GM21381 (cell line): ENCODE measurements around the gene SLX9.

Source experiments
- ATAC-seq: cut with Tn5 transposase; IDR thresholded peaks from one replicate; pipeline ENCODE4 v1.9.1; 2021; ENCODE audit warnings: mild to moderate bottlenecking, moderate library complexity; ENCODE audit not compliant: unreplicated experiment

Gene SLX9

GRCh38 chr21:44929242-44929798 lies 10.5 kb upstream of the SLX9 start:
- ATAC-seq: no peak

- ATAC-seq: no peak
Measured at GRCh38 chr21:44929799-44930542, 9.9 kb upstream of the SLX9 start.

- no peak for ATAC-seq
Measured at GRCh38 chr21:44930543-44930981, 9.3 kb upstream of the SLX9 start.

- no peak for ATAC-seq
Measured at GRCh38 chr21:44931137-44931500, 8.7 kb upstream of the SLX9 start.

GRCh38 chr21:44931501-44932407 lies 8.1 kb upstream of the SLX9 start:
- ATAC-seq: no peak

- ATAC-seq: no peak
Measured at GRCh38 chr21:44932408-44933181, 7.2 kb upstream of the SLX9 start.

- ATAC-seq: no peak
Measured at GRCh38 chr21:44933199-44933917, 6.5 kb upstream of the SLX9 start.

- ATAC-seq: no peak
Measured at GRCh38 chr21:44933918-44934260, 5.9 kb upstream of the SLX9 start.

- ATAC-seq: no peak
Measured at GRCh38 chr21:44934276-44934675, 5.6 kb upstream of the SLX9 start.

GRCh38 chr21:44934797-44935532 lies 4.9 kb upstream of the SLX9 start:
- no peak for ATAC-seq

GRCh38 chr21:44935533-44935927 lies 4.3 kb upstream of the SLX9 start:
- no peak for ATAC-seq

- ATAC-seq: no peak
Measured at GRCh38 chr21:44938772-44939531, 877 bp upstream of the SLX9 start.

GRCh38 chr21:44940116-44940631 lies 345 bp downstream of the SLX9 start:
- ATAC-seq: peak; percentile 35

GRCh38 chr21:44941567-44941966 lies 1.7 kb downstream of the SLX9 start:
- ATAC-seq: no peak

- ATAC-seq: no peak
Measured at GRCh38 chr21:44942566-44942965, 2.7 kb downstream of the SLX9 start.

- no peak for ATAC-seq
Measured at GRCh38 chr21:44943005-44943685, 3.3 kb downstream of the SLX9 start.

GRCh38 chr21:44943686-44944550 lies 4.1 kb downstream of the SLX9 start:
- no peak for ATAC-seq
